NOMO-1 treated with dmso at 0.1 percent for 144 hours (cell line): ENCODE results near the gene RNASE11.
"Not testable (repeated sequence)": the region's sequence is repeated elsewhere in the genome, so short reads cannot be mapped to it uniquely, and the experiment has no call there.

Experiments
- DNase-seq: peaks from one replicate; lab custom pipeline; 2025; ENCODE audit not compliant: unreplicated experiment; lab: John Stamatoyannopoulos, UW

The RNASE11 gene

DNA sequence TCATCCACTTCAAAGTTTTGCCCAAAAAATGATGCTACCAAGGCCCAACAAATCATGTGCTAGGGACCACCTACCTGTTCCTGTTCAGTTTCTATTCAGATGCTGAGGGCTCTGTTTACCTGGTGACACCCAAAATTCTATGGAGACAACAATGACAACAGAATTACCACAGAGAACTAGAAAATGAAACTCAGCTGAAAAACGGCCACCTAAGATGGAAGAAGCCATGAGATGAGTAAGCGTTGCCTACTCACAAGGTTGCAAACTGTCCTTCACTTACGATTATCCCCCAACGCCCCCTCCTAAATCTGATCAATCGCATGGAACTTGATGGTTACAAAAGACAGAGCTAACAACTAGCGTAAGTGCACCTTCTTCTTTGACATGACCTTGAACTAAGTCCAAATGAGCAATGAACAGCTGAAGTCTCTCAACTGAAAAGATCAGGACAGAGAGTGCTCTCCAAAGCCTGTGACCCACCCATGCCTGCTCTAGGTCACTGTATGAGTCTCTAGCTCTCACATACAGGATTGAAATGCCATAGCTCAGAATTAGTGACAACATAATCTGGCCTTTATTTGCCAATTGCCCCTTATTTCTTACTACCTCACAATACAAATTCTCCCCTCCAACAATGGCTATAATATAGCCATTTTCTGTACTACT lies at the start of gene RNASE11:
Gene RNASE11 (minus strand): TSS at position 513 of the 666 bp plus-strand sequence.
- no peak for DNase-seq

DNA sequence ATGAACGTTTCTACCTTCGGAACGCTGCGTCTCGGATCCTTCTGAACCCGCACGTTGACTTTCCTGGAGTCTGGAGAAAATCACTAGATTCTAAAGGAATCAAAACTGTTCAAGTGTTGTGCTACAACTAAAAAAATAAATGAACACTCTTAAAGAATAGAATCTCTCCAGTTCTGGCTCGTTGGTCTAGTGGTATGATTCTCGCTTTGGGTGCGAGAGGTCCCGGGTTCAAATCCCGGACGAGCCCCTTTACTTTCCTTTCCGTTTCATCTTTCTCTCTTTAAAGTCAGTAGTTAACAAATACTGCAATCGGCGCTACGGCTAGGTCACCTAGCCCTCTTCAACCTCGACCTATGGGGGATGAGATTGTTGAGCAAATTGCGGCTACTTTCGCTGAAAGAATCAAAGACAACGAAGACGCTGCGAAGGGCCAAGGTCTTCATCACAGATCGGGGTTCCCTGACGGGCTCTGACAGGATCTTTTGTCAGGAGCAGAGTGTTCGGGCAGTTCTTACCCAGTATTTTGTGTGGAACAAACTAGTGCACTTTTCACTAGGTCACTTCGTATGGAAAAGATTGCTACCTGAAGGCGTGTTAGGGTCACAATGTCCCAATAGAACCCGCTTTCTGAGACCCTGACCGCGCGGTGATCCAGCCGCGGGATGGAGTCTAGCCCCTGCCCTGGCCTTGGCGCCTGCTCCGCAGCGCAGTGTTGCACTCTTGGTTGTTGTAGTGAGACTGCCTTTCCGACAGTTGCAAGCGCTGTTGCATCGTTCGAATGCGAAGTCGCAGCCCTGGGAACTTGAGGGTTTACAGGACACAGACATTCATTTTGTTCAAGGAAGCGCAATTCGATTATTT lies 45.3 kb upstream of the RNASE11 start:
- peak; percentile 48 for DNase-seq

DNA sequence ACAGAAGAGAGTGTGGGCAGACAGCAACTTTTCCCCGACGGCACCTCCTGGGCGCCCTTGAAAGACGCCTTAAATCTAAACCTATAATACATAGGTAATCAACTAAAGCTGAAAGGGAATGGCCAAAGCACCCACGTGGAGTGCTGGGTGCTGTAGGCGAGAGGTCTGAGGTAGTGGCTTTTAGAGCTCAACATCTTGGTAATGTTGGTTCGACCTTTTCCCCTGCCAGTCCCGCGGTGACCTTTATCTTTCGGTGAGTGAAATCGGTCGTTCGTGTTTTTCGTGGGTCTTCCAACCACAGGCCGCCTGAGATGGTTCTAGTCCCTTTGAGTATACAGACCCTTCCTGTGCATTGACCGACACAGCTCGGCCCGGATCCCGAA lies 44.6 kb upstream of the RNASE11 start:
- DNase-seq = no peak

DNA sequence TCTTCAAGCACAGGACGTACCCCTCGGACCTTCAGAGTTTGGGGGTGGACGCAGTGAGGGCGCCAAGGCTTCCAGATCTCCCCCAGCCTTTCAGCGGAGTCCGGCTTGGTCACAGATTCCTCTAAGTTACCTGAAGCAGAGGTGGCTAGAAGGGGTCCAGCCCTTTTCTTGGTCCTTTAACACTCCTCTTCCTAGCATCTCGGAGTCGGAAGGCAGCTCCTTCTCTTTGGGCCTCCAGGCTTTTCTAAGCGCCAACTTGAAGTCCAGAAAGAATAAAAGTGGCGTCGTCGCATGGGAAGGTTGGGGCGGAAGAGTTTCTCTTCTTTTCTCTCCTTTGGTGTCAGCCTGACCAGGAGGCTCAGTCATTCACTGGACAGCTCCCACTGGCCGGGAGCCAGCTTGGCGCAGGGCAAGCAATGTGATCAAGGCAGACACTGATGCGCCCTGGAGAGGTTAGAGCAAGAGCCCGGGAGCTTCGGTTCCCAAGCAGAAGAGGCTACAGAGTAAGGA lies 44.1 kb upstream of the RNASE11 start:
- no peak for DNase-seq

DNA sequence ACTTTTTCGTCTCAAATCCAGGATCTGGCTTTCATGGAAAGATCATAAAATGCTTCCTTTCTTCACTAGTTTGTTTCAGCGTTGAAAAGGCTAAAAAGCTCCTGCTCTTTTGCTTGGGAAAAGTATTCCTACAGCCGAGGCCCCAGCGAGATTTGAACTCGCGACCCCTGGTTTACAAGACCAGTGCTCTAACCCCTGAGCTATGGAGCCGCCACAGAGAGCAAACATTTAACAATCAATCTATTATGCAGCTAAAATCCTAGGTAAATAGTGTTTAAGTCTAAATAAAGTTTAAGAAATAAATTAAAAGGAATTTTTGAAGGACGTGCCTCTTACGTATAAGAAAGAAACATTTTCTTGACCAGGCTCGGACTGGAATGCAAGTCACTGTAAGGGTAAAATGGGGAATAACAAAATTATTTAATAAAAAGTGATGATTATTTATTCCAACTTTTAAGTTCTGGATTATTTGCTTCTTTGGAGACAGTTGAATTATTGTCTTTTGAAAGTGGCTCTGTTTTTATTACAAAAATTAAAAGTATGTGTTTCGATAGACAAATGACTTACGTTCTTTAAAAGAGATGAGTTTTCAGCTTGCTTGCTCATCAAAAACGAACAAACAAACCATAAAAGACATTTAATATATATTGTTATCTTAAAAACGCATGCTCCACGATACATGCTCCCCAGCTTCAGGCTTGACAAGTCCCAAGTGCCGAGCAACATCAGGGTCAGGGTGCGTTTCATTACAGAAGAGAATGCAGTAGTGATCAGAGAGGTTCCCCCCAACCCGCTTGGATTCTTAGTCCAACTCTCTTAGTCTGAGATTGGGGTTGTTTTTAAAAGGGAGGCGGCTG lies 43.5 kb upstream of the RNASE11 start:
- DNase-seq = no peak

DNA sequence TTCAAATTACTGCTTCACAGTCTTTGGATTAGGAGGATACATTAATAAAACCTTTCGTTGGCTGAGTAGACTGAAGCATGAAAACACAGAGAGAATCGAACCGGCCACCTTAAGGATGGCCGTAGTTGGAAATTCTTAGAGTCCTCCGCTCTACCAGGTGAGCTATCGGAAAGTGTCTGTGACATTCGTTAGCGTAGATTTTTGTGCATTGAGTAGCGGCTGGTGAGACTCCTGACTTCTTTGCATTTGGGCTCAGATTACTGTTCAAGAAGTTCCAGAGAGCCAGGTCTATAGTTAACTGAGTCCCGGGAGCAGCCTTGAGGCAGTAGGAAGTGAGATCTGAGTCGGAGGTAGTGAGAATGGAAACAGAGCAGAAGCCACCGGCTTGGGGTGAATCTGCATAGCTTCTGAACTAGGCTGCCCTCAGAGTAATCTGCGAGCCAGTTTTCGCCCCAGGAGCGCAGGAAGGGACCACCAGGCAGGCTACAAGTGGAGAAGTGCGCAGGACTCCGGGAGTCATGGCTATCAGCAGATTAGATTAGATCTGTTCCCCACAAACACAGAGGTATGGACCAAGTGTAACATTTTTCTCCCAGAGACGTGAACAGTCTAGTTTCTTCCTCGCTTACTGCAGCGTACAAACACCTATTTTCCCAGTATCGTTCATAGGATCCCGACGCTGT lies 42.7 kb upstream of the RNASE11 start:
- peak; percentile 48 for DNase-seq

DNA sequence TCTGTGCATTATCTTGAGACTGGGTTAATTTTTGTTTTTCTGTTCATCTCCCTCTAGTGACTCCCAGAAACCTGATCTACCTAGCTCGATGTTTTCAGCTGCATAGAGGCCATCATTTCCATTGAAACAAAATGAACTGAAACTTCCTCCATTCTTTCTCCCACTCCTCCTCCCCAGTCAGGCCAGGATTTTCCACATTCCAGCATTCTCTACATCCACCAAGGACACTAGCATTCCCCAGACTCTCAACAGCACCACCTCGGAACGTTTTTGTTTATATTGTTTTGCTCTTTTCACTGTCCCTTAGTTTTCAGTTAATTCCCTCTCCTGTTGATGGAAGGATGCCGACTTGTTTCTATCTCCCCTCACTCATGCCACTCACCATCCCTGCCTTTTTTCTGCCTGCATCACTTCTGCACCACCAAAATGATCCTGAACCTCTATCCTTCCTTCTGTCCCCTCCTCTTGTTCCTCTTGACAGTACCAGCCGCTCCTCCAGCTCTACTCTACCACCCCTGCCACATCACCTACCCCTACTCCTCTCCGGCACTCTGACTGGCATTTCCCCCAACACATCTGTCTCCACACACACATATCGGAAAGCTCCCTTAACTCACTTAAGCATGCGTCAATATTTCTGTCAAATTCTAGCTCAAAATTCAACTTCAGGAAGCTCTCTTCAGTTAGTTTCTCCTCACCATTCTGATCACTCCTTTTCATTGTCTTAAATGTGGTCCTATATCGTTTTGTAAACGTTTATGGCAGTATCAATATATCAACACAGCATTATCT lies 40.5 kb upstream of the RNASE11 start:
- no peak for DNase-seq

DNA sequence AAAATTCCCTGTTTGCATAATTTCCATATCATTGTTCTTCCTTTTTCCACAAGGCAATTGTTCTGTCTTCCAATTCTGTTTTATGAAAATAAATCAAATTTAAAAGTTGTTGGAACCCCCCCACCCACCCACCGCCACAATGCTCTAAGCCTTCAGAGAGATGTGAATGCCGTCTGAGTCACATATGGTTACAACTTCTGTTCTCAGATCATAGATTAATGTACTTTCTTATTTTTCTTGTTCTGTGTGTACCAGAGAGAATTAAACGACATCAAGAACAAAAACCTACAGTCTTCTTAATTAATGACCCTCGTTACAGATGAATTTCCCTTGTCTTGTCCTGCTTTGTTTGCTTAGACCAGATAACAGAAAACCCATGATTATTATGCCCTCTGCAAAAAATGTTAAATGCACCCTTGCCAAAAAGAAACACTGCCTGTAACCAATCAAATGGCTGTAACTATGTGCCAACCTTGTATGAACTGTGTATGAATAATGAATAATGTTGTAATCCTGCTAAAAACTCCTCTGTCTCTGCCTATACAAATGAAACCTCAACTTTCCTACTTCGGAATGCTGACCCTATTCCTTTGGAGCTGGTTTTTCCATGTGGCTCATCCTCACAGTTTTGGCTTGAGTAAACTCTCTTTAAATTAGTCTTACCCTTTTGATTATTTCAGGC lies 39.7 kb upstream of the RNASE11 start:
- DNase-seq = no peak

DNA sequence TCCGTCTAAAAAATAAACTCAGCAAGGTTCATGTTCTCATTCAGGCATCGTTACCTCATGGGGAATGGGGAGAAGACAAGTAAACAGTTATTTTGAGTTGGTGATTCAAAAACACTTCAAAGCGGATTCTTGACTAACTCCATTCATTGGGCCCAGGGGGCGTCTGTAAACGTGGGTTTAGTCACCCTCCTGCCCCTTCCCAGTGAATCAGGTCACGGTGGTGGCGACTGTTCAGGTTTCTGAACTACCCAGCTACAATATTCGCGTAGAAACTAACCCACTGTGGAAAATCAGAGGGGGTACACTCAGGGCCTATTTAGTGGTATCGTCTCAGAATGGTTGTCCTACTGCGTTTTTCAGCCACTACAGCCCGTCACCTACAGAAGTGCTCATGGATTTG lies 38.5 kb upstream of the RNASE11 start:
- DNase-seq = no peak

DNA sequence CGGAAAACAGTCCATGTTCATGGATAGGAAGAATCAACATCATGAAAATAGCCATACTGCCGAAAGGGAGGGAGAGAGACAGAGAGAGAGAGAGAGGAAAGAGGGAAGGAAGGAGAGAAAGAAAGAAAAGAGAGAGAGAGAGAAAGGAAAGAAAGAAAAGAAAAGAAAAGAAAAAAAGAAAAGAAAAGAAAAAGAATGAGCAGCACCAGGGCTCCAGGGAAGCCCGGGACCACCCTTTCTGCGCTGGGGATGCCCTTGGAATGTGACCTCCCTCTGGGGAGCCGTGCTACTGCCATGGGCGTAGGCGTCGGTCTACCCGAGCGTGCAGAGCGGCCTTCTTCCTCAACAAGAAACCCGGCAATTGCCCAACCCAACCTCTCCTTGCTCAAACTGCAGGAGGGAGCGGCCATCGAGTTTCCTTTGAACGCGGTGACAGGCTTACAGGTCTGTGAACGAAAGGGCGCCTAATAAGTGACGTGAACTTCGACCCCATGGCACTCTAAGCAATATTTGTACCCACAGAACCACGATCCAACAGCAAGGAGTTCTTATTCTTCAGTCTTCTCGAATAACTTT lies 36.8 kb upstream of the RNASE11 start:
- DNase-seq = peak; percentile 57

DNA sequence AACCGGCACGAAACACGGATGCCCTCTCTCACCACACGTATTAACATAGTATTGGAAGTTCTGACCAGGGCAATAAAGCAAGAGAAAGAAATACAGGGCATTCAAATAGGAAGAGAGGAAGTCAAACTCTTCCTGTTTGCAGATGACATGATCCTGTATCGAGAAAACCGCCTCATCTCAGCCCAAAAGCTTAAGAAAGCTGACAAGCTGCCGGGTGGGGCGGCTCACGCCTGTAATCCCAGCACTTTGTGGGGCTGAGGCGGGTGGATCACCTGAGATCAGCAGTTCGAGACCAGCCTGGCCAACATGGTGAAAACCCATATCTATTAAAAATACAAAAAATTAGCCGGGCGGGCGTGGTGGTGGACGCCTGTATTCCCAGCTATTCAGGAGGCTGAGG lies 36.0 kb upstream of the RNASE11 start:
- DNase-seq = no peak

DNA sequence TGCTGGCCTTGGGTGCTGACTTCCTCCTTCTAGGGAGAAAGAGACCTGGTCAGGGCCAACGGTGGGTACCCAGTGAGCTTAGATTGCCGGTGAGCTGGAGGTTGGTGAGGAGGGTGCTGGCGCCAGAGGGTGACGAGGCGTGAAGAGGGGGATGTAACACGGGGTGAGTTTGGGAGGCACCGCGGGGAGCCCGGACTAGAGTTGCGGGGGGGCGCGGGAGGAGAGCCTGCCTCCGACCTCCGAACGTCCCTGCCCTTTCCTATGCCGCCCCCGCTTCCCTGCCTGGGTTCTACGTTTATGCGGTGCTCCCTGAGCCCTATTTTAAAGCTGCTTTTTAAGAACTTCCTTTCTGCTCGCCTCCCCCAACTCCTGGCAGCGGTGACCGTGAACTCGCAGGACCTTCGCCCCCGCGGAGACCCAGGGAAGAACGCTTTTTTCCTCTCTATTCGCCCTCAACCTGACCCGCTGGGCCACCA lies 35.1 kb upstream of the RNASE11 start:
- no peak for DNase-seq

DNA sequence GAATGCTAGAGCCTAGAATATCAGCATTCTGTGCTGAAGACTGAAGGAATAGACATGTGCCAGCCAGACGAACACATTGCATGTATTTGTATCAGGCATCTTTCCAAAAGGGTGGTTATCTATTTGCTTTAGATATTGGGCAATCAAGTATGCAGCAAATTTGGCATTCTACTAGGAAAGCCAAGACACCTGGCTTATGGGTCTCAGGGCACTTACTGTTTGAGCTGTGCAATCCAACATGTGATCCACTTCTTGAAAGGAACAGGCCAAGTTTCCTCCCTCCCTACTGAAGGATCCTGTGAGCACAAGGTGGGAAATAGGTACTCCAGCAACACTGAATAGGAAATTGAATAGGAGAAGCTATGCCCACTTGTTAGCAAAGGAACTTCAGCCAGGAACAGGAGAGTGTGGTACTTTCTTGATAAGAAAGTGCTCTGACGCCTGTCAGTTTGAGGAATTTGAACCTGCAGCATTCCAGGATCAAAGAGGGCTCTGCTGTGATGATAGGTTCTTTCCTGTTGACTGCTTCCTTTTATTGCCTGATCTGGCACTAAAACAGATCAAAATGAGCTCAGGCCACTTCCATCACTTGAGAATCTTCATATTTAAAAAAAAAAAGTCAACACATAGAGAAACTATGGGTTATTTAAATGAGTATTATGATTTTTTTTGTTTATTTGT lies 33.1 kb upstream of the RNASE11 start:
- no peak for DNase-seq

DNA sequence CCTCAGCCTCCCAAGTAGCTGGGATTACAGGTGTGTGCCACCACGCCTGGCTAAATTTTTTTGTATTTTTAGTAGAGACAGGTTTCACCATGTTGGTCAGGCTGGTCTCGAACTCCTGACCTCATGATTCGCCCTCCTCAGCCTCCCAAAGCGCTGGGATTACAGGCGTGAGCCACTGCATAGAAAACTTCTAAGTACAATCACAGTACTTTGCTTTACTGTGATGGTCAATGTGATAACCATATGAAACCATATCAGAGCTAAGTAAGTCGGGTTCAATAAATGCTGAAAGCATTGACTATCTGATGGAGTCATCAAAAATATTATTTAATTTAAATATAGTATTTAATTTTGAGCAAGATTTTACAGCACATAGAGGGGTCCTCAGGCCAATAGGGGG lies 31.9 kb upstream of the RNASE11 start:
- not testable (repeated sequence) for DNase-seq

DNA sequence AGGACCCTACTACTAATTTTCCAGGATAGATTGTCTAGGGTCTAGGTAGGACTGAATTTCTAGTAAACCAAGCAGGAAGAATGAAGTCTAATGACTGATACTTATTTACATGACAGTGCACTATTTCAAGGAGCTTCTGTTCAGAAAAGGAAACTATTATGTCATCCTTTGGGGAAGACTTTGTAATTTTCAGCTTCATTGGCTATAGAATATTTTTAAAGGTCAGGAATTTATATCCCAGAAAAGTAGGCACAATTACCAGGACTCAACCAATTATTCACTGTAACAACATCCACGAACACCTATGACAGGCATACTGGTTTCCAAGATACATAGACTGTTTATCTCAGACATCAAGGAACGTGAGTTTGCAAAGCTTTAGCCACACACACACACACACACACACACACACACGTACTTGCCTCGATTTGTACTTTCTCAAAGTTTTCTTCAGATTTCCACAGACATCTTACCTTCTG lies 30.5 kb upstream of the RNASE11 start:
- no peak for DNase-seq

DNA sequence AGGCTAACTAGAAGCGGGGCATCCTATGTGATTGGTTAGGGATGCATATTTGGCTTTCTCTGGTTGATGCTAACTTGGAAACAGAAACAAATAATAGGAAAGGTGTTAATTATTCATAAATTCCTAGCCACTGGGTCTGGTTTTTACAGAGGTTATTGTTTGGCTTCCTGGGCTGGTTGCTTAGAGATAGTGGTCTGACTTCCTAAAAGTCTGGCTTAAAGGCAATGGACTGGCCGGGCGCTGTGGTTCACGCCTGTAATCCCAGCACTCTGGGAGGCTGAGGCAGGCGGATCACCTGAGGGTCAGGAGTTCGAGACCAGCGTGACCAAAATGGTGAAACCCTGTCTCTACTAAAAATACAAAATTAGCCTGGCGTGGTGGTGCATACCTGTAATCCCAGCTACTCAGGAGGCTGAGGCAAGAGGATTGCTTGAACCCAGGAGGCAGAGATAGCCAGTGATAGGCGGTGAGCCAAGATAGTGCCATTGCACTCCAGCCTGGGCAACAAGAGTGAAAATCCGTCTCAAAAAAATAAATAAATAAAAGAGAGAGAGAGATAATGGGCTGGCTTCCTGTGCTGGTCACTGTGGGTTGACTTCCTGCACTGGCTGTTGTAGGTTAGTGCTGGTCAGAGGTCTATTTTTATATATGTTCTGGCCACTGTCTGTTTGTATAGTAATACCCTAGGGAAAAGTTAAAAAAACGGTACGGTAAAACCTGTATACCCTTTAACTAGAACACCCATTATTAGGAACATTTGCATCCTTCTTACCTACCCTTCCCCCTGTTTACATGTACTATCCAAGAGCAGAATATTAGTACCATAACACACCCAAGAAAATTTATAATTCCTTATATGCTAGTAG lies 29.6 kb upstream of the RNASE11 start:
- DNase-seq = no peak

DNA sequence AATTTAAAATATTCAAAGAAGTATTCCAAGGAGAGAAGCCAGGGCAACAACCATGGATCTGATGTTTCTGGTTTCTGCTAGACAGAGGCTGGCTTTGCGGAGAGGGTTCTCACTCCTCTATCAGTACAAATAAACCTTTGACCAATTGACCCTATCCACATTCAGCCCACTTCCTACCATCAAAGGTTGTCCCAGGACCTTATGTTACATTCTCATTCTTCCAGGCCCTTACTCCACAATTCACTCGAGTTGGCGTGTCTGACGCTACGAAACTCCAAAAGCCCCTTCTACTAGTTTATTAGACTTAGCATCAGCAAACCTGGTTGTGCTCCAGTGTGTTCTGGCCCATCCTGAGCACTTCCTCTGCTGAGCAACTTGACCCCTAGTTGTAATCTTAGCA lies 28.2 kb upstream of the RNASE11 start:
- DNase-seq = no peak
